Melanocyte of skin (primary cell): Measurements from ENCODE around the gene DAGLA. TPM values are rescaled to one million over a fixed set of nuclear protein-coding genes. Genes with fewer than 3 reads are reported as not detected.

Source experiments
- total RNA-seq, 2 donors: library from RNA; depleted of rRNA; stranded (reverse); fragments of >200 nt; gene quantifications; 2 replicates each; pipeline ENCODE4 v1.2.3, GENCODE V29; 2012

Gene DAGLA
- total RNA-seq: 1 to 10 TPM; 2.0 to 2.4 TPM

GRCh38 chr11:61679893-61680621, at the start of gene DAGLA:
Gene DAGLA (plus strand): TSS chr11:61680391. CDS start chr11:61720156, 39,765 bp downstream.

GRCh38 chr11:61752117-61752924, 72.1 kb downstream of the DAGLA start, which contains the start of gene MYRF:
Gene MYRF (plus strand): TSS chr11:61752636. CDS start chr11:61752745, 109 bp downstream.

GRCh38 chr11:61792310-61793082, 112.3 kb downstream of the DAGLA start, which contains the start of the genes FEN1 and TMEM258:
Gene FEN1 (plus strand): TSS chr11:61792911. CDS start chr11:61795362, 2,451 bp downstream.
Gene TMEM258 (minus strand): TSS chr11:61792599. CDS start chr11:61792558, 41 bp downstream.

Other genes starting within 250 kb of the DAGLA start
- gene LRRC10B, start 171.6 kb upstream of the DAGLA start, total RNA-seq: under 1 TPM; under 0.01 to 0.33 TPM
- under 1 TPM; under 0.01 to 0.67 TPM for gene SYT7, start 99.3 kb upstream of the DAGLA start, total RNA-seq
- gene MYRF, start 72.2 kb downstream of the DAGLA start, total RNA-seq: 1 to 10 TPM in 1 of 2 donors, under 1 TPM in 1; 0.33 to 1.7 TPM
- 10 to 100 TPM; 62.3 to 85.3 TPM for gene TMEM258, start 112.2 kb downstream of the DAGLA start, total RNA-seq
- gene FEN1, start 112.5 kb downstream of the DAGLA start, total RNA-seq: 100 to 1,000 TPM in 1 of 2 donors, 10 to 100 TPM in 1; 56.4 to 110 TPM
- gene FADS1, start 136.6 kb downstream of the DAGLA start, total RNA-seq: 100 to 1,000 TPM in 1 of 2 donors, 10 to 100 TPM in 1; 96.6 to 101 TPM
- gene FADS2, start 147.9 kb downstream of the DAGLA start, total RNA-seq: 100 to 1,000 TPM; 316 to 379 TPM
- 100 to 1,000 TPM in 1 of 2 donors, 10 to 100 TPM in 1; 65.7 to 134 TPM for gene FADS3, start 211.2 kb downstream of the DAGLA start, total RNA-seq
- 10 to 100 TPM in 1 of 2 donors, 1 to 10 TPM in 1; 10.0 to 15.0 TPM for gene RAB3IL1, start 237.2 kb downstream of the DAGLA start, total RNA-seq